TTC549 (cell line): ENCODE results near the gene SUGT1.
"Not testable (repeated sequence)": the region's sequence is repeated elsewhere in the genome, so short reads cannot be mapped to it uniquely, and the experiment has no call there.

Source experiments
- FAIRE-seq: peaks from 2 replicates; lab custom pipeline; 2012; peaks lifted over from hg19 to GRCh38; lab: Jason Lieb, UNC

SUGT1 gene

DNA sequence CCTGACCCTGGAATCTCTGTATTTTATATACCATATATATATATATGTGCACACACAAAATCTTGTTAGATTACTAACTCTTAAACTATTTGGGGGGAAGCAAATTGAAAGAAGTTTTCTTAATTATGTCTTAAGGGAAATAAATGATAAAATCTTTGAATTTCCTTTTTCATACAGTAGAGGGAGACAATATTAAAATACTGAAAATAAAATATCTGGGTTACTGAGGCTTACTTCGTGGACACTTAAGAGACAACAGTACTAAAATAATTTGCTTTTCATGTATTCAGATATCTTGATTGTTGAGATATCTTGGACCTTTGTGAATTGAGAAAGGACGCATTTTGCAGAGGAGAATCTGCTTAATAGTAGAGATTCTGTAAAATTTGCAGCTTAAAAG lies 17.0 kb downstream of the SUGT1 start:
- FAIRE-seq = no peak

DNA sequence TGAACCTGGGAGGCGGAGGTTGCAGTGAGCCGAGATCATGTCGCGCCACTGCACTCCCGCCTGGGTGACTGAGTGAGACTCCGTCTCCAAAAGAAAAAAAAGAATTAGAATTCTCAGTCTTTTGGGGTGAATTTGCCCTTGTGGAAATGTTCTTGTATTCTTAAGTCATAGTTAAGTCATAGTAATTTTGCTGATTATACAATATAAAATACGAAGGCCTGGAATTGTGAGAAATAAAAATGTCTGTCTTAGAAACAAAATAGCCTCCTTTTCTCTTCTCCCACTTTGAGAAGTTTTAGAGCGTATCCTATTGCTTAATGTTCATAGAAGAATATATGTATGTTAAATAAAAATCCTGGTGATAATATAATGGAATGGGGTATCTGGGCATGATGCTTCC lies 18.1 kb downstream of the SUGT1 start:
- no peak for FAIRE-seq

DNA sequence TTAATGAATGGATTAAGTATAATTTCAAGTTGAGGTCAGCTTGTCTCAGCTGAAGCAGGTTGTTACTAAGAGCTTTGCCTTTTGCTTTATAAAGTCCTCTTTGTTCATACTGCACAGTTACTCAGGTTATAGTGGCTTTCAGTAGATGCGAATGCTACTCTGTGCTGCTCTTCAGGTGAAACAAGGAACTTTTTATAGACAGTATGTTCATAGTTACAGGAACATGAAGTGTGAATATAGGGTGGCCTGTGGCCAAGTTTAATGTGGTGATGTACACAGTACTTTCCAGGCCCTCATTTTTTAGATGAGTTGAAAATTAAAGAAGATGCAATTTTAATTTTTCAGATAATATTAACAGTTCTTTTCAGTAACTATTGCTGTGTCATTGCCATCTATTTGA lies 20.8 kb downstream of the SUGT1 start:
- FAIRE-seq = no peak

DNA sequence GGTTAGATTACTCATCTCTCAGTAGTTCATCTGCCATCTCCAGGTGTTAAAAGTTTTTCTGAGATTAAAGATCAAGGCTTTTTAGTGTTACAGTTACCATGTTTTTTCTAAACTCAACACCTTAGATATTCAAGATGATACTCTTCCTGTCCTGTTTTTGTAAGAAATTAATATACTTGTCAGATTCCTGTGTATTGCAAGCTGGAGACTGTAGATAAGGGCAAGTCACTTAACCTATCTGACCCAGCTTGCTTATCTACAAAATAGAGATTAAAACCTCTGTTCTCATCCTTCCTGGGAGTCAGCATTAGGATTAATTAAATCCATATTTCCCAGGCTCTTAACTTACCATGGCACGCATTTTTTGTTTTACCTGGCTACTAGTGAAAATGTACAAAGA lies 25.2 kb downstream of the SUGT1 start:
- no peak for FAIRE-seq

DNA sequence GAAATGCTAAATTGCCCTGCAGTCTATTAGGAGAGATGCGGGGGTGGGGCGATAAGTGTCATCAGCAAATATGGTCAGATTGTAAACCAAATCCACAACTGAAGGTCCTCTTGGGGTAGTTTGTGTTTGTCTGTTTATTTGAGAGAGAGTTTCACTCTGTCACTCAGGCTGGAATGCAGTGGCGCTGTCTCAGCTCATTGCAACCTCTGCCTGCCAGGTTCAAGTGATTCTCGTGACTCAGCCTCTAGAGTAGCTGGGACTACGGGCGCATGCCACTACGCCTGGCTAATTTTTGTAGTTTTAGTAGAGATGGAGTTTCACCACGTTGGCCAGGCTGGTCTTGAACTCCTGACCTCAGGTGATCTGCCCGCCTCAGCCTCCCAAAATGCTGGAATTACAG lies 33.2 kb downstream of the SUGT1 start:
- not testable (repeated sequence) for FAIRE-seq

DNA sequence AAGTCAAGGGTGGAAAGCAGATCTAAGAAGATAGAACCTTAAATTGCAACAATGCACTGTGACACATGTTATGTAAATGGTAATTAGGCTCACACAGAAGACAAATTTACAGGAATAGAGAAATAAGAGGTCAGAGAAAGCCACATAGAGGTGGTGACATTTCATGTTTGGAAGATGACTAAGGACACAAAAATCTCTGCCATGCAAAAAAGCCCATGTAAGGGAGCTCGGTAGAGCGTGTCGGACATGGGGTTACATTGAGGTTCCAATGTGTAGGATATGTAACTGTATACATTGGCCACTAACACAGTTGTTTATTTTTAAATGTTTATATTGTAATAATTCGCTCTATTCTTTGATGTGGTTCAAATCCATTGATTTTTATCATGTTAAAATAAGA lies 33.7 kb downstream of the SUGT1 start:
- FAIRE-seq = no peak

DNA sequence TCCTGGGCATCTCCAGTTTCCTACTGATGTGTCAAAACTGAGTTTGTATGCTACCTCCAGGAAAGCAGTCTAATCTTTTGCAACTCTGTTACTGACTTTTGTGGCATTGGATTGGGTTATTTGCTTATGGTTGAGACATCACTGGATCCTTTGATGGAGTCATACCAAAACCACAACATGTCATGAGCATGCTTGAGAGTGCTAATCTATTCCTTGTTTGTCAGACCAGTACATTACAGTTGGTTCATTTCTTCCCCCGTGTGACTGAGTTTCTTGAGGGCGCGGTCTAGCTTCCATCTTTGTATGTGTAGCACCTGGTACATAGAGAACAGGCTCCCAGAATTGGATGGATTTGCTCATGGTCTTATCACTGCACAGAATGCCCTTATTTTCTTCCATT lies 43.2 kb downstream of the SUGT1 start:
- FAIRE-seq = no peak

DNA sequence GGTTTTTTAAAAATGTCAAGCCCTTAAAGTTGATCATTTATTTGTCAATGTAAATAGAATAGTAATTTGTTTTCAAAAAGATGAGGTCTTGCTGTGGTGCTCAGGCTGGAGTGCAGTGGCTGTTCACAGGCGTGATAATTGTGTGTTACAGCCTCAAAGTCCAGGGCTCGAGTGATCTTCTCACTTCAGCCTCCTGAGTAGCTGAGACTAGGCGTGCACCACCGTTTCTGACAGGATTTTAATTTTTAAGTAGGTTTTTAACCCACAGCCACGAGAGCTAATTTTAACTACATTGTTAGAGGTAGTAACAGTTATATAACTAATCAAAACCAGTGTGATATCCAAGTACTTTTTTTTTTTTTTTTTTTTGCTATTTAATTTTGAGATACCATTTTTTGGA lies 43.9 kb downstream of the SUGT1 start:
- no peak for FAIRE-seq

DNA sequence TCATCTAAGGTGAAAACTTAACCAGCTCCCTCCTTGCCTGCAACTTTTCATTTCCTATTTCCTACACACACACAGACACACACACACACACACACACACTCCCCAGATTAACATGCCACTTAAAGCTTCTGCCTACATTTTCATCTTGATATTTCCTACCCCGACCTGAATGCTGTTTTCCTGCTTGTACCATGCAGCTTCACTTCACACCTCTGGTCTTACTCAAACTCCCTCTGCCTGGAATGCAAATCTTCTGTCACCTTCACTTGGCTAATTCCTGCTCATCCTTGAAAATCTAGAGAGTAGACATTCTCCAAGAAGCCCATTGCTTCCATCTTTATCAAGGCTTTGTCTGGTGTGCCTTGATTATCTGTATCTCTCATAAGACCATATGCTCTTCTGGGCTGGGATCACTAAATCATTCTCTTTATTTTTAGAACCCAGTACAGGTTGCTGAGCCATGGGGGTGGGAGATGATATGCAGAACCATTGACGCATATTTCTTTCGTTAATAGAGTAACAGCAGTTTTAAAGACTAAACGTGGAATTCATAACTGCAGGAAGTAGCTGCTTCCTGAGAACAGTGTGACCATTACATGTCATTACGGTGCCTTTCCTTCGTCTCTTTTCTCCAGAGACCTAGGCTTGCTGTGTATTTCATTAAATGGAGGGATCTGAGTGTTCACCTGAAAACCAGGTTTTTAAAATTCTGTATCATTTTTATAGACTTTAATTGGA lies 49.3 kb downstream of the SUGT1 start:
- FAIRE-seq = no peak

DNA sequence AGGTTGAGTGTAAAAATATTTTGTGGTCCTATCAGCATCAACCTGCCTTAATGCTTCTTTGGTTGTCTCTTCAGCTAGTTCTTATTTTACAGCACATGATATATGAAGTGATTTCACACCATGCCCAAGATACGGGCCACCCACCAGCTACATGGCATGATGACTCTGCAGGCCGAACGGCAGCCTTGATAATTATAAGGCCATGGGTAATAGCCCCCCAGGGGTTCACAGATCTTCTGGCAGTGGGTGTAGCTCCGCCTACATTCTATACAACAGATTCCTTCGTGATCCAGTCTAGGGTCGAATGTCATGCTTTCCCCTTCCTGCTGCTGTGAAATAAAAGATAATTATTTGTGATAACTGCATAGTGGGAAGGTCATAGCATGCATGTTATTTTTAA lies 50.8 kb downstream of the SUGT1 start:
- no peak for FAIRE-seq

DNA sequence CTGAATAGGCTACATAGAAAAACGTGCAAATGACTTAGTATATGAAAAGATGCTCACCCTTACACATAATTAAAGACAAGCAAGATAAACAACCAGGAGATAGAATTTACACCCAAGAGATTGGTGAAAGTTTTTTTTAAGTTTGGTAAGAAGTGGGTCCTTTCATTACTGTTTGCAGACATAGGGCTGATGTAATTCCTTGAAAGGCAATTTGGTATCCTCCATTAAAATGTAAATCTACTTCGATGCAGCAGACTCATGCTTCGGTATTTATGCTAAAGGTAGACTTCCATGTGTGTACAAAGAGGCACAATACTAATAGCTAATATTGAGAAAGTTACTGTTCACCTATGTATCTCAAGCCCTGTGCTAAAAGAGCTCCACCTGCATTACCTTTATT lies 53.4 kb downstream of the SUGT1 start:
- FAIRE-seq = no peak

DNA sequence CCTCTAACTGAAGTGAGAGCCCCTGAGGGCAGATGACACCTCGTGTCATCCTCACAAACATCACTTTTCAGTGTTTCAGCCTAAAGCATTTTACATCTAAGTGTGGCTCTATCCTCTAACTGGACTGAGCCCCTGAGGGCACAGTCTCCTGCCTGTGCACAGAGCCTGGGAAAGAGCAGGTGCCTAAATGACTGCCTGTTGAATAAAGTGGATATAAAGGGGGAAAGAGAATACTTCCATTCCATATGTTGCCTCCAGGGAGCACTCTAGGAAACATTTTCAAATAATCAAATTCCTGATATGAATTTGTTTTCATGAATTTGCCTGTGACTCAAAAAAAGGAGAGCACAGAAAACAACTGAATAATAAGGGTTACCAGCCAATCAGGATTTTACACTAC lies 54.7 kb downstream of the SUGT1 start:
- no peak for FAIRE-seq

DNA sequence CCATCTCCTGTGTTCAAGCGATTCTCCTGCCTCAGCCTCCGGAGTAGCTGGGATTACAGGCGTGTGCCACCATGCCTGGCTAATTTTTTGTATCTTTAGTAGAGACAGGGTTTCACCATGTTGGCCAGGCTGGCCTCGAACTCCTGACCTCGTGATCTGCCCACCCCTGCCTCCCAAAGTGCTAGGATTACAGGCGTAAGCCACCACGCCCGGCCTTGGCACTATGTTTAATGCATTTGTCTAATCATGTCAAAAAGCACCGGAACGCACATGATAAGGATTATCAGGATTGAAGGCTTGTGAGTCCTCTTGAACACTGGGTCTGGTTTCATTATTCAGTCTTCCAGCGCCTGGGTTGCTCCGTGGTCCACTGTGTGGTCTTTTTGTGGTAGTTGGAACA lies 55.6 kb downstream of the SUGT1 start:
- FAIRE-seq = not testable (repeated sequence)

DNA sequence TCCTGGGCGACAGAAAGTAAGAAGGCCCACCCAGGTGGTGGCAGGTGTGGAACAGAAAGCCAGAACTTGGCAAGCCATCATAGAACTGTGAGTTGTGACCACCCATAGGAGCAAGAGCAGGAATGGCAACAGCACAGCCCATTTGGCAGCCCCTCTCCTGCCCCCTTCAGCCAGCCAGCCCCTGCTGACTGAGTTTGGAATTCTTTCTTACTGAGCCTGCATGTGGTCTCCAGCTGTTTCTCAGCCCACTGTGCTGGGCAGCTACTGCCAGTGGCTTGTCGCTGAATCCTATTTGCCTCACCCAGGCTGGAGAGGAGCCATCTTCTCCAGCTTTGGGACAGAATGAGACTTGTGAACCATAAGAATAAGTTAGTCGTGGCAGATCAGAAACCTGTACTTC lies 58.6 kb downstream of the SUGT1 start:
- no peak for FAIRE-seq

DNA sequence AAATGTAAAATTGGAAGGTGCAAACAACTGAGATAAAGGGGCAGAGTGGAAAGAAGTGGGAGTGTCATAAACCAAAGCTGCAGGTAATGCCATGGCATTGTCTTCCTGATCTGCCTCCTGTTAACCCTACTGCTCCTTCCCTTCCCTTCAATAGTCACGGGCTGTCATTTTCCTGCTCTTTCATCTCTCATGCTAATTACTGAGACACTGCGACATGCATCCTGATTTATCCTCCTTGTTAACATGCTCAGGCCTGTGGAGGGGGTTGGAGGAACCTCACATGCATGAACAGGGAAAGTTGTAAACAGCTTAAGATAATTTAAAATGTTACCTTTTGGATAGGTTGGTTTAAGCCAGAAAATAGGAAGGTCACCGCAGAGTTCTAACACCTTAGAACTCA lies 59.7 kb downstream of the SUGT1 start:
- no peak for FAIRE-seq

DNA sequence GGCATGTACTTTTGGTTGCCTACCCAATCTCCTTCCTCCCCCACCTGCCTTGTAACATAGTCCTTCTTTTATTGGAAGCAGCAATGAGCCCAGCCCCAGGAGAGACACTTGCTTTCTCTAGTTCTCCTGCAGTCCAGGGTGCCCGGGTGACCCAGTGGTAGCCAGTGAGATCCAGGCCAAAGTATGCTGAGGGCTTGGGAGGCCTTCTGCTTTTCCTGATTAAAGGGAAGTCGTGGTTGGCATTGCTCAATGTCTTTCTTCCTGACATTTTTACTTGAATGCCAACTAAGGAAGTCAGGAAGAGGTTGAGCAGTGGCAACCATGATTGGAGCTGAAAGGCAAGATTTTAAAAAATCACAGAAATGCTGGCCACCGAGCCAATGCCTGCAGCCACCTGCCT lies 61.3 kb downstream of the SUGT1 start:
- no peak for FAIRE-seq

DNA sequence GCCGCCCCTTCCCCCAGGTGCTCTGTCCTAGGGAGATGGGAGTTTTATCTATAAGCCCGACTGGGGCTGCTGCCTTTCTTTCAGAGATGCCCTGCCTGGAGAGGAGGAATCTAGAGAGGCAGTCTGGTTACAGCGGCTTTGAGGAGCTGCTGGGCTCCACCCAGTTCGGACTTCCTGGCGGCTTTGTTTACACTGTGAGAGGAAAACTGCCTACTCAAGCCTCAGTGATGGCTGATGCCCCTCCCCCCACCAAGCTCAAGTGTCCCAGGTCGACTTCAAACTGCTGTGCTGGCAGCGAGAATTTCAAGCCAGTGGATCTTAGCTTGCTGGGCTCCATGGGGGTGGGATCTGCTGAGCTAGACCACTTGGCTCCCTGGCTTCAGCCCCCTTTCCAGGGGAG lies 68.3 kb downstream of the SUGT1 start:
- FAIRE-seq = not testable (repeated sequence)

DNA sequence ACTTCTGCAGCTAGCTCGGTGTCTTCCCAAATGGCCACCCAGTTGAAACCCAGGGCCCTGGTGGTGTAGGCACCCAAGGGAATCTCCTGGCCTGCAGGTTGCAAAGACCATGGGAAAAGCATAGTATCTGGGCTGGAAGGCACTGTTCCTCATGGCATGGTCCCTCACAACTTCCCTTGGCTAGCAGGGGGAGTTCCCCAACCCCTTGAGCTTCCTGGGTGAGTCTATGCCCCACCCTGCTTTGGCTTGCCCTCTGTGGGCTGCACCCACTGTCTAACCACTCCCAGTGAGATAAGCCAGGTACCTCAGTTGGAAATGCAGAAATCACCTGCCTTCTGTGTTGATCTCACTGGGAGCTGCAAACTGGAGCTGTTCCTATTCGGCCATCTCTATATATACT lies 68.7 kb downstream of the SUGT1 start:
- FAIRE-seq = not testable (repeated sequence)

DNA sequence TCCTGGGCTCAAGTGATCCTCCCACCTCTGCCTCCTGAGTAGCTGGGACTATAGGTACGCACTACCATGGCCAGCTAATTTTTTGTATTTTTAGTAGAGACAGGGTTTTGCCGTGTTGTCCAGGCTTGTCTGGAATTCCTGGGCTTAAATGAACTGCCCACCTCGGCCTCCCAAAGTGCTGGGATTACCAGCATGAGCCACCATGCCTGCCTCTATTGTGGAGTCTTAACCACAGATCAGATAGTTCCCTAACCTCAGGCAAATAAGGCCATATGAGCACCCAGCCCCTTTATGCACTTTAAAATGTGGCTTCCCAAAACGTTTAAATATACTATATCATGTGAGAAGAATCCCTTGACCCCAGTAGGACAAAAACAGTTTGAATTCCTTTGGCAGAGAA lies 70.5 kb downstream of the SUGT1 start:
- no peak for FAIRE-seq

DNA sequence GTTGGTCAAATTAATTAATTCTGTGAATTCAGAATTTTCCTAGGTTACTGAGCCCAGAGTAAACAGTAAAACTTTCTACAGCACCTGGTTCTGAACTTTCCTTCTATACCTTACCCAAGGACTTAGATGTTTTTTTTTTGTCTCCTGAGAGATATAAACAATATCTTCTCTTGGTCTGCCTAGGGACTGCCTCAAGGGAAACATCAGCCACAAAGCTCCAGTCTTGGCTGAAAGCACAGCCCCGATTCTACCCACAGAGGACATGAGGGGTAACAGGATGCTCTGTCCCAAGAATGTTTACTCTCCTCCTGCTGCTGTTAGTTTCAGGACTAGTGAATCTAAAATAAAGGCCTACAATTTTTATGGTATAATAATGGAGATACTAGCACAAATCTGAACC lies 72.7 kb downstream of the SUGT1 start:
- FAIRE-seq = no peak

DNA sequence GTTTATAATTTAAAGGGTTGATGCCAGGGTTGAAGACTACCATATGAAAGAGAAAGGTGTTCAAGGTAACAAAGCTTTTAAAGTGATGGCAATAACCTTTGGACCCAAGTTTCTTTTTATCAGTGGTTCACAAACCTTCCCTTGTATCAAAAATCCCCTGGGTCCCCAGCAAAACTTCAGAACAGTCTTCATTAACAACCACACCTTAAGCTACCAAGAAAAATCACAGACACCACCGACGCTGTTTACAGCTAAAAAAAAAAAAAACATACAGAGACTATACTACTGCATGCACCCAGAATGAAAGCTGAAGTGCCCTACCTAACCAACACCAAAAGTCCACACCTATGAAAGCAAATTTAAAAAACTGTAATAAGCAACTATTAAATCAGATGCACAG lies 73.6 kb downstream of the SUGT1 start:
- FAIRE-seq = no peak

DNA sequence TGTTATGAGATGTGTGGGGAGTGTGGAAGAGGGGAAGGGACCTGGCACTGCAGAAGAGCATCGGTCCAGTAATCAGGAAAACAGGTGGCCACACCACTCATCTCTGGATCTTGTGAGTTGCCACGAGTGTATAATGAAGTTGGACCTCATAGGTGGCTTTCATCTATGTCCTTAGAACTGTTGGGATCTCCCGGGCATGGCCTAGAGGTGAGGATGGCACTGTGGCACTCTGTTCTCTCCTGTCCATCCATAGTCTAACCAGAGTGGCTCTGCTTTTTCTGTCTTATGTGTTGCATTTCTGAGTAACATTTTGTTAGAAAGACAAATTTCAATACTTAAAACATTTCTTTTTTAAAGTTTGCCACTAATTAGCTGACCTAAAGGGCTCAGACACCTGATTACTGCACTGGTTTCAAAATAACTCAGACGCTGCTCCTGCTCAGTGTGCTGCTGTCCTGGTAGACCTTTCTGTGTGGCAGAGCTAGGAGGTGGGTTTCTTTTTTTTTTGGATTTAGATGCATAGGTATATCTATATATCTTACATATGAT lies 81.5 kb downstream of the SUGT1 start:
- no peak for FAIRE-seq

DNA sequence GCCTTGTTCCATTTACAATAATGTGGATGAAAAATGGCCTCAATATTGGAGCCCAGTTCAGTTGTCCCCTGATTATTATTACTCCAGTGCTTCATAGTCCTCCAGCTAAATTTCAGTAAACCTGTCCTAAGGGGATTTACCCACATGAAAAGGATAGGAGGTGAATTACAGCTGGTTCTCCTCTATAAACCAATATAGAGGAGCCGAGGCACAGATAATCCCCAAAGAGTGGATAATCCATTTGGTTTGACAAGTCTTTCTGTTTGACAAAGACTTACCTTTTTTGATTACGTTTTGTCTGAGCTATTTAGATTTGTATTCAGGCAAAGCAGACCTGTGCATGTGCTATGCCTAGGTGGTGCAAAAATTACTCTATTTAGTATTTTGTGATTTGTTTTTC lies 84.3 kb downstream of the SUGT1 start:
- no peak for FAIRE-seq

DNA sequence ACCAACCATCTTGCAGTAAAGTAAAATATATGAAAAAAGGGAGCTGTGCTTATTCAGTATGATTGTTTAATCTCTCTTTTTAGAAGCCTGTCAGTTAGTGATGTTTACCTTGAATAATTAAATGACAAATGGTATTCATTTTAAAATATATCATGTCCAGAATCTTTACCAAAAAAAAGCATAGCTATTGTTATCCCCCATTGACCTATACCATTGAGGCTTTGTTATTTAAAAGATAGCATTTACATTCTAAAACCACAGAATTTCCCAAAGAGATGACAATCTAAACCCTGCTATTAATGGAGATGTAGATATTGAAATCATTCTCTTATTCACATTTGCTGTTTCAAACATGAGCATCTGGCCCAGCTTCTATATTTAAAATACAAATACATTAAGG lies 84.8 kb downstream of the SUGT1 start:
- FAIRE-seq = no peak

DNA sequence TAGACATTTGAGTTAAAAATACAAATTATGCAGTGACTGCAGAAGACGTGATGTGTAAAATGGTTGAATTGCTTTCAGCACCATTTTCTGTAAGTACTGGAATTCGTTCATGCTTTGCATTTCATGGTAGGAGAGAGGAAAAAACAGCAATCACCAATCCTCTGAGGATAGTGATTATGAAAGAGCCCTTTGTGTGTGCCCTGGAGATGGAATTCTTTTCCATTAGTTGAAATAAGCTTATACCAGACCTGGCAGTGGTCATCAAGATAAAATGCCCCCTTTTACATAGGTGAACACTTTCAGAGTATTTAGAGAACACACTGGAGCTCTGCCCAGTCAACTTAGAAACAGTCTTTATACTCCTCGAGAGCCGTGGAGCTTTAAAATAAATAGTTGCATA lies 85.3 kb downstream of the SUGT1 start:
- no peak for FAIRE-seq
